Stimulated activated CD8-positive, alpha-beta memory T cell treated with anti-CD3 and anti-CD28 coated beads, Interleukin-12 subunit alpha, Interleukin-12 subunit beta, amount 100 ng/mL, for 24 hours (primary cell): ENCODE data around the gene MSI2.

Experiments used
- DNase-seq: peaks from one replicate; pipeline ENCODE4 v3.0.0-alpha.2; 2020; ENCODE audit errors: extremely low read depth

Gene MSI2

GRCh38 chr17:57246257-57246656, 10.1 kb upstream of the MSI2 start:
- DNase-seq = no peak

GRCh38 chr17:57247261-57247660, 9.1 kb upstream of the MSI2 start:
- DNase-seq = no peak

- DNase-seq = no peak
Measured at GRCh38 chr17:57247913-57248312, 8.4 kb upstream of the MSI2 start.

GRCh38 chr17:57249520-57249919, 6.8 kb upstream of the MSI2 start:
- DNase-seq = no peak

GRCh38 chr17:57251211-57251787, 5.0 kb upstream of the MSI2 start:
- DNase-seq = no peak

GRCh38 chr17:57253362-57254065, 2.8 kb upstream of the MSI2 start:
- no peak for DNase-seq

- no peak for DNase-seq
Measured at GRCh38 chr17:57255182-57255775, 1.0 kb upstream of the MSI2 start.

GRCh38 chr17:57256708-57257112, 387 bp downstream of the MSI2 start:
- no peak for DNase-seq

- DNase-seq = no peak
Measured at GRCh38 chr17:57257195-57257894, 1.0 kb downstream of the MSI2 start.

GRCh38 chr17:57257895-57258851, 1.9 kb downstream of the MSI2 start:
- DNase-seq = no peak

GRCh38 chr17:57259306-57259705, 3.0 kb downstream of the MSI2 start:
- no peak for DNase-seq

- no peak for DNase-seq
Measured at GRCh38 chr17:57259817-57260216, 3.5 kb downstream of the MSI2 start.

GRCh38 chr17:57260325-57261083, 4.2 kb downstream of the MSI2 start:
- DNase-seq = no peak

GRCh38 chr17:57261084-57261461, 4.8 kb downstream of the MSI2 start:
- DNase-seq = no peak

- DNase-seq = no peak
Measured at GRCh38 chr17:57262557-57262956, 6.2 kb downstream of the MSI2 start.

GRCh38 chr17:57264250-57264649, 7.9 kb downstream of the MSI2 start:
- no peak for DNase-seq

- DNase-seq = no peak
Measured at GRCh38 chr17:57264776-57265175, 8.5 kb downstream of the MSI2 start.

GRCh38 chr17:57266902-57267311, 10.6 kb downstream of the MSI2 start:
- DNase-seq = no peak

GRCh38 chr17:57268181-57268580, 11.9 kb downstream of the MSI2 start:
- DNase-seq = no peak

- no peak for DNase-seq
Measured at GRCh38 chr17:57269052-57269451, 12.7 kb downstream of the MSI2 start.
